Measurements from ENCODE around the gene G6PC1. TPM values are rescaled to one million over a fixed set of nuclear protein-coding genes. Genes with fewer than 3 reads are reported as not detected.
"Not testable (repeated sequence)": the region's sequence is repeated elsewhere in the genome, so short reads cannot be mapped to it uniquely, and the experiment has no call there.

The G6PC1 gene
- total and polyA plus RNA-seq, 2 experiments from 2014 or later = not detected

DNA sequence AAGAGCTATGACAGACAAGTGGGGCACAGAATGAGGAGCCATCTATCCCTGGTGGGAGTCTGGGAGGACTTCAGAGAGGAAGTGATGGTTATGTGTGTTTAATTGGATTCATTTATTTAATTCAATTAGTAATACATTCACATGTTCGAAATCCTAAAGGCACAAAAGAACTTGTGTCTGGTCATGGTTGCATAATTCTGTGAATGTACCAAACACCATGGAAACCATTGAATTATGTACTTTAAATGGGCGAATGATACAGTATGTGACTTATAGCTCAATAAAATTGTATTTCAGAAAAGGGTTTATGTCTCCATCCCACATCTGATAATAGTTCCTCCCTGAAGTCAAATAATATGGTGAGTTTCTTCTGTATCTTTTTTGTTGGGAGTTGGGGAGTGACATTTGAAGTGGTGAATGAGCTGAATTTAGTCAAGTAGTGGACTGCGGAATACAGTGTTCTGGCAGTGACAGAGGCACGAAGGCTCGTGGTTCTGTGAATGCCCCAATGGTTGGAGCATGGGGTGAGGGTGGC, 19.8 kb upstream of the G6PC1 start:
- Mint-ChIP-seq H3K36me3 (ENCODE audit: low read depth) (no peaks in the 10 kb centered on the region), H3K27me3 (ENCODE audit: insufficient read depth, low read depth, poor library complexity) (peaks cover 16% of the 10 kb centered on the region), H3K4me3 (no peak overlapping the region), H3K9me3 (no peaks in the 10 kb centered on the region; the same call in 2 of the 3 replicates), H3K27ac (no peak overlapping the region), H3K4me1 (peaks cover 15% of the 10 kb centered on the region)
- H3K9me2 ChIP-seq (ENCODE audit: insufficient read depth) = no peaks in the 10 kb centered on the region
- no peak overlapping the region for H2AFZ ChIP-seq
- H3K4me1 ChIP-seq (ENCODE audit: insufficient read depth) = peaks cover 5% of the 10 kb centered on the region; the same call in 1 of the 2 replicates
- H3K27me3 ChIP-seq (ENCODE audit: insufficient read depth) = peaks cover 7% of the 10 kb centered on the region; the same call in 1 of the 2 replicates
- H3K27ac ChIP-seq (ENCODE audit: low read depth) = no peak overlapping the region
- H4K20me1 ChIP-seq (replicated peaks; ENCODE audit: insufficient read depth) = no peaks in the 10 kb centered on the region
- TF ChIP-seq, protein P1, sequence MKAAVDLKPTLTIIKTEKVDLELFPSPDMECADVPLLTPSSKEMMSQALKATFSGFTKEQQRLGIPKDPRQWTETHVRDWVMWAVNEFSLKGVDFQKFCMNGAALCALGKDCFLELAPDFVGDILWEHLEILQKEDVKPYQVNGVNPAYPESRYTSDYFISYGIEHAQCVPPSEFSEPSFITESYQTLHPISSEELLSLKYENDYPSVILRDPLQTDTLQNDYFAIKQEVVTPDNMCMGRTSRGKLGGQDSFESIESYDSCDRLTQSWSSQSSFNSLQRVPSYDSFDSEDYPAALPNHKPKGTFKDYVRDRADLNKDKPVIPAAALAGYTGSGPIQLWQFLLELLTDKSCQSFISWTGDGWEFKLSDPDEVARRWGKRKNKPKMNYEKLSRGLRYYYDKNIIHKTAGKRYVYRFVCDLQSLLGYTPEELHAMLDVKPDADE (IDR thresholded peaks at IDR 0.05) = no peak
- TF ChIP-seq, protein P2, sequence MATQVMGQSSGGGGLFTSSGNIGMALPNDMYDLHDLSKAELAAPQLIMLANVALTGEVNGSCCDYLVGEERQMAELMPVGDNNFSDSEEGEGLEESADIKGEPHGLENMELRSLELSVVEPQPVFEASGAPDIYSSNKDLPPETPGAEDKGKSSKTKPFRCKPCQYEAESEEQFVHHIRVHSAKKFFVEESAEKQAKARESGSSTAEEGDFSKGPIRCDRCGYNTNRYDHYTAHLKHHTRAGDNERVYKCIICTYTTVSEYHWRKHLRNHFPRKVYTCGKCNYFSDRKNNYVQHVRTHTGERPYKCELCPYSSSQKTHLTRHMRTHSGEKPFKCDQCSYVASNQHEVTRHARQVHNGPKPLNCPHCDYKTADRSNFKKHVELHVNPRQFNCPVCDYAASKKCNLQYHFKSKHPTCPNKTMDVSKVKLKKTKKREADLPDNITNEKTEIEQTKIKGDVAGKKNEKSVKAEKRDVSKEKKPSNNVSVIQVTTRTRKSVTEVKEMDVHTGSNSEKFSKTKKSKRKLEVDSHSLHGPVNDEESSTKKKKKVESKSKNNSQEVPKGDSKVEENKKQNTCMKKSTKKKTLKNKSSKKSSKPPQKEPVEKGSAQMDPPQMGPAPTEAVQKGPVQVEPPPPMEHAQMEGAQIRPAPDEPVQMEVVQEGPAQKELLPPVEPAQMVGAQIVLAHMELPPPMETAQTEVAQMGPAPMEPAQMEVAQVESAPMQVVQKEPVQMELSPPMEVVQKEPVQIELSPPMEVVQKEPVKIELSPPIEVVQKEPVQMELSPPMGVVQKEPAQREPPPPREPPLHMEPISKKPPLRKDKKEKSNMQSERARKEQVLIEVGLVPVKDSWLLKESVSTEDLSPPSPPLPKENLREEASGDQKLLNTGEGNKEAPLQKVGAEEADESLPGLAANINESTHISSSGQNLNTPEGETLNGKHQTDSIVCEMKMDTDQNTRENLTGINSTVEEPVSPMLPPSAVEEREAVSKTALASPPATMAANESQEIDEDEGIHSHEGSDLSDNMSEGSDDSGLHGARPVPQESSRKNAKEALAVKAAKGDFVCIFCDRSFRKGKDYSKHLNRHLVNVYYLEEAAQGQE (IDR thresholded peaks at IDR 0.05; ENCODE audit: unreplicated experiment) = no peak
- TF ChIP-seq NANOG (IDR thresholded peaks at IDR 0.05; ENCODE audit: borderline replicate concordance) = no peak
- no peak for TF ChIP-seq JUNB (IDR thresholded peaks at IDR 0.05; ENCODE audit: unreplicated experiment)
- TF ChIP-seq ZNF114 (CRISPR knock-in tag; IDR thresholded peaks at IDR 0.05) = no peak
- TF ChIP-seq EZH2phosphoT487 (IDR thresholded peaks at IDR 0.05; ENCODE audit: unreplicated experiment) = no peak
- H3K36me3 ChIP-seq (ENCODE audit: insufficient read depth) = no peaks in the 10 kb centered on the region
- DNase-seq (ENCODE audit: low spot score) = no peak
- H3K4me3 ChIP-seq = no peak overlapping the region
- H3F3A ChIP-seq (replicated peaks; ENCODE audit: low read depth) = no peaks in the 10 kb centered on the region
- ATAC-seq = no peak
- H3K79me2 ChIP-seq (replicated peaks; ENCODE audit: insufficient read depth) = no peaks in the 10 kb centered on the region
- no peak overlapping the region for H3K4me2 ChIP-seq

DNA sequence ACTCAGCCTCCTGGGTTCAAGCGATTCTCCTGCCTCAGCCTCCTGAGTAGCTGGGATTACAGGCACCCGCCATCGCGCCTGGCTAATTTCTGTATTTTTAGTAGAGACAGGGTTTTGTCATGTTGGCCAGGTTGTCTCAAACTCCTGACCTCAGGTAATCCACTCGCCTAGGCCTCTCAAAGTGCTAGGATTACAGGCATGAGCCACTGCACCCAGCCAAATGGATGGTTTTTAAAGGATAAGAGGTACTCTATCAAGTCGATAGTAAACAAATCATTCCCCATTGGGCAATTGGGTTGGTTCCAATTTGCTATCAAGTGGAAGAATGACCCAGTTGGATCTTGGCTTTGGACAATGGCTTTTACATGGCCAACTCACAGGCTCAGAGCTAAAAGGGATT, 18.9 kb upstream of the G6PC1 start:
- H4K20me1 ChIP-seq (replicated peaks; ENCODE audit: insufficient read depth); H3F3A ChIP-seq (replicated peaks; ENCODE audit: low read depth); H3K9me2 ChIP-seq (ENCODE audit: insufficient read depth); H3K36me3 Mint-ChIP-seq (ENCODE audit: low read depth); H3K4me3 ChIP-seq; H3K27ac Mint-ChIP-seq; H3K27ac ChIP-seq (ENCODE audit: low read depth); DNase-seq (ENCODE audit: low spot score); H3K4me3 Mint-ChIP-seq; H2AFZ ChIP-seq; H3K79me2 ChIP-seq (replicated peaks; ENCODE audit: insufficient read depth); H3K4me2 ChIP-seq; H3K27me3 ChIP-seq (ENCODE audit: insufficient read depth); ATAC-seq; H3K4me1 ChIP-seq (ENCODE audit: insufficient read depth); H3K9me3 Mint-ChIP-seq; H3K36me3 ChIP-seq (ENCODE audit: insufficient read depth): not testable (repeated sequence)
- H3K4me1 Mint-ChIP-seq = peaks cover 15% of the 10 kb centered on the region
- peaks cover 15% of the 10 kb centered on the region for H3K27me3 Mint-ChIP-seq (ENCODE audit: insufficient read depth, low read depth, poor library complexity)
